IMR-90 (cell line): Measurements from ENCODE around the gene MSH6. TPM values are rescaled to one million over a fixed set of nuclear protein-coding genes. Genes with fewer than 3 reads are reported as not detected.

Experiments used
- ATAC-seq: fragments of 200-7000 bp; cut with Tn5 transposase; 2 replicates; pipeline ENCODE4 v1.9.1; 2020; ENCODE audit warnings: low read depth, mild to moderate bottlenecking, moderate library complexity
- BruUV-seq: library from RNA; stranded (reverse); fragments of 400-500 nt; replicated peaks from 2 replicates; lab custom pipeline; 2021; lab: Mats Ljungman, UMichigan
- CTCF ChIA-PET: fragments of 300-600 bp; formaldehyde crosslinking; extraction: SDS; loops from one replicate; lab custom pipeline; 2021; ENCODE audit warnings: antibody characterized with exemption; lab: Yijun Ruan, JAX
- POLR2A ChIA-PET: fragments of 300-600 bp; sonication (Branson Sonifier 250); formaldehyde crosslinking; loops from one replicate; lab custom pipeline; 2022; ENCODE audit warnings: antibody characterized with exemption; ENCODE audit not compliant: unreplicated experiment; lab: Charles Lee
- DNase-seq: peaks from one replicate; pipeline ENCODE4 v3.0.0; 2013
- H2AFZ ChIP-seq: replicated peaks from 2 replicates; pipeline ENCODE3; 2013; ENCODE audit warnings: low read length, mild to moderate bottlenecking; ENCODE audit not compliant: poor library complexity
- H2AK5ac ChIP-seq: 2 replicates; pipeline ENCODE4 v1.6.1; 2013; ENCODE audit warnings: low read depth, low read length, inconsistent platforms
- H2AK9ac ChIP-seq: replicated peaks from 2 replicates; pipeline ENCODE3; 2013; ENCODE audit warnings: mild to moderate bottlenecking, low read depth, low read length, moderate library complexity; ENCODE audit not compliant: poor library complexity
- H2BK120ac ChIP-seq: 2 replicates; pipeline ENCODE4 v1.6.1; 2013; ENCODE audit warnings: low read depth, low read length, inconsistent platforms
- H2BK15ac ChIP-seq: 3 replicates; pipeline ENCODE4 v1.6.1; 2013; ENCODE audit warnings: low read depth, low read length, inconsistent platforms
- H2BK20ac ChIP-seq: 2 replicates; pipeline ENCODE4 v1.6.1; 2013; ENCODE audit warnings: low read depth, mild to moderate bottlenecking, inconsistent platforms, low read length, moderate library complexity
- H2BK5ac ChIP-seq: 2 replicates; pipeline ENCODE4 v1.6.1; 2013; ENCODE audit warnings: mild to moderate bottlenecking, low read depth, low read length, inconsistent platforms; ENCODE audit not compliant: poor library complexity, severe bottlenecking
- H3K14ac ChIP-seq: replicated peaks from 2 replicates; pipeline ENCODE4 v1.6.1; 2013; ENCODE audit warnings: low read depth, low read length, inconsistent platforms
- H3K18ac ChIP-seq: 2 replicates; pipeline ENCODE4 v1.6.1; 2013; ENCODE audit warnings: low read depth, low read length, control low read depth
- H3K23ac ChIP-seq: 2 replicates; pipeline ENCODE4 v1.6.1; 2013; ENCODE audit warnings: low read depth, low read length, inconsistent platforms
- H3K27ac ChIP-seq: 2 replicates; pipeline ENCODE4 v1.5.1; 2013; ENCODE audit warnings: mild to moderate bottlenecking, control low read depth, low read length; ENCODE audit not compliant: insufficient read depth
- H3K27me3 ChIP-seq: 2 replicates; pipeline ENCODE4 v1.6.1; 2013; ENCODE audit warnings: low read length; ENCODE audit not compliant: control insufficient read depth, insufficient read depth
- H3K36me3 ChIP-seq: 2 replicates; pipeline ENCODE4 v1.6.1; 2013; ENCODE audit warnings: low read length, mixed read lengths; ENCODE audit not compliant: control insufficient read depth, insufficient read depth
- H3K4ac ChIP-seq: 2 replicates; pipeline ENCODE4 v1.6.1; 2013; ENCODE audit warnings: low read depth, low read length, inconsistent platforms
- H3K4me1 ChIP-seq: 2 replicates; pipeline ENCODE4 v1.6.1; 2013; ENCODE audit warnings: low read length, mixed read lengths; ENCODE audit not compliant: control insufficient read depth, insufficient read depth
- H3K4me2 ChIP-seq: 2 replicates; pipeline ENCODE4 v1.6.1; 2013; ENCODE audit warnings: low read depth, mild to moderate bottlenecking, control low read depth, low read length, moderate library complexity
- H3K4me3 ChIP-seq: 2 replicates; pipeline ENCODE4 v1.5.1; 2013; ENCODE audit warnings: low read depth, mild to moderate bottlenecking, control low read depth, low read length, moderate library complexity; ENCODE audit not compliant: insufficient read depth
- H3K56ac ChIP-seq: 2 replicates; pipeline ENCODE4 v1.6.1; 2013; ENCODE audit warnings: low read length, inconsistent platforms; ENCODE audit not compliant: insufficient read depth; ENCODE audit errors: extremely low read depth
- H3K79me1 ChIP-seq, 2 experiments: 2 replicates each; pipeline ENCODE4 v1.6.1; 2013; ENCODE audit warnings: low read length in 2 of 2, inconsistent platforms in 1 of 2, low read depth in 1 of 2
- H3K9ac ChIP-seq: 2 replicates; pipeline ENCODE4 v1.6.1; 2013; ENCODE audit warnings: low read depth, low read length, control low read depth
- H3K9me1 ChIP-seq: 2 replicates; pipeline ENCODE4 v1.6.1; 2013; ENCODE audit warnings: low read length, inconsistent platforms; ENCODE audit not compliant: insufficient read depth
- H3K9me3 ChIP-seq: 2 replicates; pipeline ENCODE4 v1.6.1; 2013; ENCODE audit warnings: low read length; ENCODE audit not compliant: control insufficient read depth, insufficient read depth
- H4K20me1 ChIP-seq: 2 replicates; pipeline ENCODE4 v1.6.1; 2013; ENCODE audit warnings: low read length, inconsistent platforms; ENCODE audit not compliant: insufficient read depth
- H4K5ac ChIP-seq: 2 replicates; pipeline ENCODE4 v1.6.1; 2013; ENCODE audit warnings: mild to moderate bottlenecking, low read depth, low read length, control low read depth
- H4K8ac ChIP-seq, 2 experiments: 2 replicates each; pipeline ENCODE4 v1.6.1; 2013; ENCODE audit warnings: low read depth in 2 of 2, low read length in 2 of 2, control low read depth in 1 of 2, inconsistent platforms in 1 of 2
- H4K91ac ChIP-seq: 2 replicates; pipeline ENCODE4 v1.6.1; 2013; ENCODE audit warnings: low read depth, low read length, inconsistent platforms; ENCODE audit not compliant: insufficient read depth
- BHLHE40 ChIP-seq: fragments of 150-350 bp; IDR thresholded peaks from 2 replicates; pipeline ENCODE4 v1.6.1; 2016; ENCODE audit warnings: mild to moderate bottlenecking, low read depth, low read length
- CEBPB ChIP-seq: IDR thresholded peaks from 2 replicates; pipeline ENCODE4 v1.6.1; 2012; ENCODE audit warnings: low read depth, low read length, improper control_type of control experiment
- CTCF ChIP-seq: conservative IDR thresholded peaks from 2 replicates; pipeline ENCODE4 v1.5.1; 2012; ENCODE audit warnings: mild to moderate bottlenecking, low read depth, low read length, improper control_type of control experiment
- ELK1 ChIP-seq: fragments of 150-350 bp; IDR thresholded peaks from 2 replicates; pipeline ENCODE4 v1.6.1; 2016; ENCODE audit warnings: low read depth, mild to moderate bottlenecking, low read length, moderate library complexity, borderline replicate concordance
- FOS ChIP-seq: fragments of 150-350 bp; IDR thresholded peaks from 2 replicates; pipeline ENCODE4 v1.6.1; 2016; ENCODE audit warnings: low read depth, low read length
- MAFK ChIP-seq: IDR thresholded peaks from 2 replicates; pipeline ENCODE4 v1.6.1; 2012; ENCODE audit warnings: low read depth, low read length, improper control_type of control experiment
- MAZ ChIP-seq: IDR thresholded peaks from 2 replicates; pipeline ENCODE4 v1.6.1; 2012; ENCODE audit warnings: low read depth, mild to moderate bottlenecking, low read length, improper control_type of control experiment, moderate library complexity, borderline replicate concordance
- MXI1 ChIP-seq: IDR thresholded peaks from 2 replicates; pipeline ENCODE4 v1.6.1; 2012; ENCODE audit warnings: low read depth, mild to moderate bottlenecking, low read length, moderate library complexity, borderline replicate concordance
- NFE2L2 ChIP-seq: fragments of 150-350 bp; IDR thresholded peaks from 2 replicates; pipeline ENCODE4 v1.6.1; 2016; ENCODE audit warnings: low read depth, mild to moderate bottlenecking, low read length
- POLR2A ChIP-seq: IDR thresholded peaks from 2 replicates; pipeline ENCODE4 v1.6.1; 2012; ENCODE audit warnings: mild to moderate bottlenecking, low read depth, low read length
- RFX5 ChIP-seq: IDR thresholded peaks from 2 replicates; pipeline ENCODE4 v1.8.0; 2012; ENCODE audit warnings: low read depth, mild to moderate bottlenecking, low read length, moderate library complexity
- SMC3 ChIP-seq: fragments of 150-350 bp; IDR thresholded peaks from 2 replicates; pipeline ENCODE4 v1.6.1; 2016; ENCODE audit warnings: low read depth, mild to moderate bottlenecking, antibody characterized with exemption, low read length, moderate library complexity
- WGBS, 2 experiments: methylation state at CpG; one replicate each; pipeline versions ENCODE4 v1.1.5 to v1.1.7; 2013; ENCODE audit warnings: missing lambda C conversion rate in 2 of 2; ENCODE audit not compliant: insufficient read length in 1 of 2; ENCODE audit errors: extremely low coverage in 2 of 2; 5-methylcytosine and 5-hydroxymethylcytosine counted together
- dilution Hi-C: fragments of 300-500 bp; cut with HindIII; formaldehyde crosslinking; loops from one replicate; pipeline ENCODE4 v1.14.3; 2018; ENCODE audit warnings: low sequenced_read_pairs; ENCODE audit not compliant: unreplicated experiment
- in situ Hi-C: fragments of 300-500 bp; cut with MboI; formaldehyde crosslinking; loops from 3 replicates; pipeline ENCODE4 v1.14.3; 2019; ENCODE audit warnings: low sequenced_read_pairs, inconsistent platforms, mixed read lengths
- intact Hi-C: fragments of 100-400 bp; cut with micrococcal nuclease; formaldehyde crosslinking; loops from 2 replicates; pipeline ENCODE4 v1.10.0; 2022
- polyA plus RNA-seq, 3 experiments: library from polyadenylated mRNA; depleted of rRNA; stranded (reverse); fragments of >200 nt; gene quantifications; 2 replicates each; pipeline ENCODE4 v1.2.3, GENCODE V29; 2012; ENCODE audit warnings: low replicate concordance in 1 of 3
- total RNA-seq: library from RNA; depleted of rRNA; stranded (reverse); fragments of >200 nt; gene quantifications from 2 replicates; pipeline ENCODE4 v1.2.3, GENCODE V29; 2012
- TF ChIP-seq, protein P1 (sequence below): fragments of 150-350 bp; IDR thresholded peaks from 2 replicates; pipeline ENCODE4 v1.6.1; 2017; ENCODE audit warnings: mild to moderate bottlenecking, antibody characterized with exemption, low read length, low read depth

Gene MSH6
- total and polyA plus RNA-seq, 2 of the 4 experiments (the other 2 are of a cell fraction): 17.1 to 48.9 TPM

- POLR2A ChIA-PET: no interaction called here
- dilution Hi-C loops: no loop called here
- BruUV-seq: no TSS peak
Measured at GRCh38 chr2:47782381-47782670, 619 bp upstream of the MSH6 start.

More at GRCh38 chr2:47782381-47782670, 619 bp upstream of the MSH6 start:
- Histone ChIP-seq H4K5ac (peak overlapping the region; percentile 74), H3K27ac (peak overlapping the region; percentile 88), H2BK20ac (0 out of 2 replicates have a peak overlapping the region, but pooled peaks have one; percentile 55), H3K18ac (peak overlapping the region; percentile 80), H3K27me3 (no peaks in the 10 kb centered on the region), H2AFZ (peak overlapping the region; percentile 97), H3K56ac (peak overlapping the region; percentile 71), H2BK120ac (peak overlapping the region; percentile 76), H3K79me1 (peaks cover 3 to 30% of the 10 kb centered on the region in 2 experiments), H3K36me3 (no peaks in the 10 kb centered on the region), H2BK15ac (peak overlapping the region; percentile 9; the same call in 1 of the 3 replicates), H3K14ac (peak overlapping the region; percentile 99), H2AK5ac (no peak overlapping the region), H3K4ac (peak overlapping the region; percentile 80), H3K4me2 (peak overlapping the region; percentile 95), H4K8ac (peak overlapping the region; percentile 28 to 84), H4K91ac (peak overlapping the region; percentile 77), H4K20me1 (peaks cover 38% of the 10 kb centered on the region), H2BK5ac (peak overlapping the region; percentile 78), H3K9me1 (peaks cover 8% of the 10 kb centered on the region; the same call in 1 of the 2 replicates), H2AK9ac (peak overlapping the region; percentile 81), H3K9me3 (no peaks in the 10 kb centered on the region), H3K23ac (peak overlapping the region; percentile 99), H3K4me3 (peak overlapping the region; percentile 94), H3K9ac (peak overlapping the region; percentile 90), H3K4me1 (peaks cover 4% of the 10 kb centered on the region)
- CTCF ChIA-PET: interaction anchor here (1.4 kb wide), 1 partner anchor 15 kb away, joined by 4 read pairs; no protein-coding TSS in a partner anchor
- no peak for TF ChIP-seq CTCF
- no peak for TF ChIP-seq MAFK
- TF ChIP-seq ELK1: no peak
- no peak for TF ChIP-seq MAZ
- no peak for TF ChIP-seq CEBPB
- no peak for TF ChIP-seq RFX5
- TF ChIP-seq BHLHE40: no peak
- TF ChIP-seq, protein P1, sequence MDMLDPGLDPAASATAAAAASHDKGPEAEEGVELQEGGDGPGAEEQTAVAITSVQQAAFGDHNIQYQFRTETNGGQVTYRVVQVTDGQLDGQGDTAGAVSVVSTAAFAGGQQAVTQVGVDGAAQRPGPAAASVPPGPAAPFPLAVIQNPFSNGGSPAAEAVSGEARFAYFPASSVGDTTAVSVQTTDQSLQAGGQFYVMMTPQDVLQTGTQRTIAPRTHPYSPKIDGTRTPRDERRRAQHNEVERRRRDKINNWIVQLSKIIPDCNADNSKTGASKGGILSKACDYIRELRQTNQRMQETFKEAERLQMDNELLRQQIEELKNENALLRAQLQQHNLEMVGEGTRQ: no peak
- TF ChIP-seq NFE2L2: no peak
- TF ChIP-seq SMC3: no peak
- no peak for TF ChIP-seq MXI1
- no peak for TF ChIP-seq FOS
- no peak for TF ChIP-seq POLR2A
- in situ Hi-C loops (no loop called here), intact Hi-C loops (loop anchor here (5.0 kb wide), 1 partner anchor 325 kb away; no protein-coding TSS in a partner anchor)
- 7% methylated on average over 2 of the region's 7 CpGs; no CpG with 5 or more reads in 1 of the 2 experiments for WGBS, 2 experiments
- ATAC-seq (no peak; the same call in 1 of the 2 replicates), DNase-seq (no peak)
